HepG2 (cell line): Measurements from ENCODE around the gene LDAH. TPM values are rescaled to one million over a fixed set of nuclear protein-coding genes. Genes with fewer than 3 reads are reported as not detected.
A peak's percentile ranks its signal among the peaks of the same experiment; 100 is the strongest.

Experiments
- CBX5 ChIP-seq: sonication (generic); formaldehyde crosslinking; IDR thresholded peaks from 2 replicates; pipeline ENCODE4 v1.4.0; 2020; ENCODE audit warnings: missing genetic modification reagents, borderline replicate concordance
- CERS6 ChIP-seq: sonication (generic); formaldehyde crosslinking; IDR thresholded peaks from 2 replicates; pipeline ENCODE4 v1.5.0; 2020; ENCODE audit warnings: missing genetic modification reagents
- DR1 ChIP-seq: sonication (generic); formaldehyde crosslinking; IDR thresholded peaks from 2 replicates; pipeline ENCODE4 v1.8.0; 2021; ENCODE audit warnings: mild to moderate bottlenecking, missing genetic modification reagents, inconsistent platforms
- FOXM1 ChIP-seq: sonication (generic); formaldehyde crosslinking; IDR thresholded peaks from 2 replicates; pipeline ENCODE4 v1.5.0; 2020; ENCODE audit warnings: missing genetic modification reagents
- GATAD1 ChIP-seq: IDR thresholded peaks from 2 replicates; pipeline ENCODE4 v1.6.1; 2016; ENCODE audit warnings: missing genetic modification reagents, missing compliant biosample characterization
- GMEB2 ChIP-seq: IDR thresholded peaks from 2 replicates; pipeline ENCODE4 v1.6.1; 2016; ENCODE audit warnings: missing biosample characterization, missing genetic modification reagents, low read depth
- GPBP1L1 ChIP-seq: sonication (generic); formaldehyde crosslinking; IDR thresholded peaks from 2 replicates; pipeline ENCODE4 v1.5.0; 2020; ENCODE audit warnings: mild to moderate bottlenecking, missing genetic modification reagents
- MLX ChIP-seq: IDR thresholded peaks from 2 replicates; pipeline ENCODE4 v1.6.1; 2016
- NFIB ChIP-seq: sonication (generic); formaldehyde crosslinking; IDR thresholded peaks from 2 replicates; pipeline ENCODE4 v1.9.0; 2021; ENCODE audit warnings: missing genetic modification reagents, mild to moderate bottlenecking, borderline replicate concordance
- POLR2G ChIP-seq: fragments of 200-400 bp; formaldehyde crosslinking; IDR thresholded peaks from 2 replicates; pipeline ENCODE4 v1.6.1; 2018; ENCODE audit warnings: mild to moderate bottlenecking, low read depth, low read length, moderate library complexity
- SP1 ChIP-seq, 2 experiments: fragments of 450-650 bp in 1 of 2; sonication (generic) in 1 of 2; formaldehyde crosslinking in 1 of 2; IDR thresholded peaks; 2 replicates each; pipeline versions ENCODE4 v1.4.0 to v1.6.1; 2016 to 2020; ENCODE audit warnings: missing genetic modification reagents in 1 of 2
- TEAD2 ChIP-seq: sonication (generic); formaldehyde crosslinking; IDR thresholded peaks from 2 replicates; pipeline ENCODE4 v1.9.0; 2021; ENCODE audit warnings: missing genetic modification reagents
- TEF ChIP-seq: sonication (generic); formaldehyde crosslinking; IDR thresholded peaks from 2 replicates; pipeline ENCODE4 v1.5.0; 2020; ENCODE audit warnings: missing genetic modification reagents
- ZFP82 ChIP-seq: sonication (generic); formaldehyde crosslinking; IDR thresholded peaks from 2 replicates; pipeline ENCODE4 v1.5.1; 2020; ENCODE audit warnings: mild to moderate bottlenecking, missing genetic modification reagents, borderline replicate concordance
- ZMYM3 ChIP-seq: sonication (generic); formaldehyde crosslinking; IDR thresholded peaks from 2 replicates; pipeline ENCODE4 v1.5.1; 2020; ENCODE audit warnings: mild to moderate bottlenecking, missing genetic modification reagents
- ZNF280D ChIP-seq: sonication (generic); formaldehyde crosslinking; IDR thresholded peaks from 2 replicates; pipeline ENCODE4 v1.5.1; 2020; ENCODE audit warnings: mild to moderate bottlenecking, missing genetic modification reagents
- ZNF431 ChIP-seq: sonication (generic); formaldehyde crosslinking; IDR thresholded peaks from 2 replicates; pipeline ENCODE4 v1.9.0; 2022; ENCODE audit warnings: missing genetic modification reagents, low read depth, mild to moderate bottlenecking, borderline replicate concordance
- ZNF432 ChIP-seq: sonication (generic); formaldehyde crosslinking; IDR thresholded peaks from 2 replicates; pipeline ENCODE4 v1.5.0; 2020; ENCODE audit warnings: missing genetic modification reagents, mild to moderate bottlenecking, borderline replicate concordance
- polyA plus RNA-seq, 8 experiments: library from polyadenylated mRNA; depleted of rRNA in 3 of 8; stranded (reverse) in 7 of 8; unstranded in 1 of 8; fragments of >200 nt; fragmentation: Illumina TruSeq in 4 of 8; extraction: Trizol in 4 of 8; gene quantifications; 2 replicates each; pipeline versions ENCODE4 v1.2.1 to v1.2.3, GENCODE V29; 2011 to 2016; ENCODE audit warnings: low read depth in 4 of 8, missing spikeins in 1 of 8, mixed read lengths in 1 of 8; ENCODE audit not compliant: insufficient read depth in 1 of 8
- total RNA-seq, 5 experiments: library from RNA; depleted of rRNA; stranded (reverse); fragments of >200 nt; fragmentation: Illumina TruSeq; extraction: Trizol; gene quantifications; 2 replicates each; pipeline ENCODE4 v1.2.3, GENCODE V29; 2016; ENCODE audit warnings: low read depth in 1 of 5

Gene LDAH
- total and polyA plus RNA-seq, 2 of the 13 experiments (the other 11 are each of a cell fraction or from before 2014, with no cell fraction given) = 28.8 to 46.2 TPM

- TF ChIP-seq TEF (no peak), POLR2G (peak; percentile 94), GATAD1 (CRISPR knock-in tag) (peak; percentile 100), ZNF280D (peak; percentile 96), ZMYM3 (peak; percentile 80; the same call in 1 of the 2 replicates), FOXM1 (CRISPR knock-in tag) (no peak), CBX5 (CRISPR knock-in tag) (peak; percentile 99), CERS6 (no peak), NFIB (CRISPR knock-in tag) (no peak), DR1 (peak; percentile 87), MLX (CRISPR knock-in tag) (peak; percentile 77), GPBP1L1 (CRISPR knock-in tag) (no peak), TEAD2 (CRISPR knock-in tag) (peak; percentile 91), ZFP82 (CRISPR knock-in tag) (no peak; the same call in 1 of the 2 replicates), SP1 (IDR thresholded peaks at IDR 0.05) (no peak), SP1 (CRISPR knock-in tag; IDR thresholded peaks at IDR 0.05) (peak; percentile 84), ZNF432 (CRISPR knock-in tag) (no peak), GMEB2 (peak; percentile 47; the same call in 1 of the 2 replicates), ZNF431 (CRISPR knock-in tag) (no peak; the same call in 1 of the 2 replicates)
Measured at GRCh38 chr2:20822535-20823490, at the start of gene LDAH (continued).
